Prostate gland (tissue), 2 donors: ENCODE results near the gene SNRPB2. TPM values are rescaled to one million over a fixed set of nuclear protein-coding genes. Genes with fewer than 3 reads are reported as not detected.

Experiments
- DNase-seq: peaks from one replicate; pipeline ENCODE4 v3.0.0-alpha.2; 2019; ENCODE audit warnings: low spot score
- H3K27ac ChIP-seq, 2 donors: fragments of 200-600 bp; sonication (generic); 2 replicates each; pipeline ENCODE4 v1.5.1; 2017 to 2019
- H3K27me3 ChIP-seq: fragments of 200-600 bp; sonication (generic); replicated peaks from 2 replicates; pipeline ENCODE4 v1.5.1; 2019; ENCODE audit not compliant: insufficient read depth
- H3K36me3 ChIP-seq, 2 donors: fragments of 200-600 bp; sonication (generic); 1 replicate in 1 of 2; 2 replicates in 1 of 2; pipeline versions ENCODE4 v1.5.1 to v1.8.1; 2017 to 2019
- H3K4me1 ChIP-seq: fragments of 200-600 bp; sonication (generic); replicated peaks from 2 replicates; pipeline ENCODE4 v1.5.1; 2019
- H3K4me3 ChIP-seq, 2 donors: fragments of 200-600 bp; sonication (generic); 2 replicates each; pipeline ENCODE4 v1.5.1; 2017 to 2019
- H3K9me3 ChIP-seq: fragments of 200-600 bp; sonication (generic); 2 replicates; pipeline ENCODE4 v1.5.1; 2017
- CTCF ChIP-seq, 4 experiments: fragments of 200-600 bp in 2 of 4; fragments of 450-650 bp in 2 of 4; sonication (generic) in 2 of 4; IDR thresholded peaks; 1 replicate in 3 of 4; 2 replicates in 1 of 4; pipeline ENCODE4 v1.5.1; 2016 to 2019; ENCODE audit warnings: antibody characterized with exemption in 4 of 4, mild to moderate bottlenecking in 2 of 4, moderate library complexity in 2 of 4
- POLR2A ChIP-seq: fragments of 450-650 bp; IDR thresholded peaks from one replicate; pipeline ENCODE4 v1.6.1; 2016; ENCODE audit warnings: antibody characterized with exemption, mild to moderate bottlenecking
- POLR2AphosphoS5 ChIP-seq: sonication (generic); formaldehyde crosslinking; IDR thresholded peaks from one replicate; pipeline ENCODE4 v1.6.1; 2017; ENCODE audit warnings: antibody characterized with exemption
- WGBS: methylation state at CpG from one replicate; pipeline ENCODE4 v1.1.5; 2018; 5-methylcytosine and 5-hydroxymethylcytosine counted together
- intact Hi-C: fragments of 100-400 bp; cut with DNase I; formaldehyde crosslinking; loops from one replicate; pipeline ENCODE4 v1.14.2; 2022
- total RNA-seq, 2 donors: library from RNA; depleted of rRNA; stranded (reverse); fragments of >200 nt; gene quantifications; one replicate each; pipeline ENCODE4 v1.1.0, GENCODE V29; 2016

The SNRPB2 gene
- total RNA-seq, 2 donors from 2014 or later, result 21.2 to 22.9 TPM

GRCh38 chr20:16710781-16711180, 19.0 kb upstream of the SNRPB2 start:
- intact Hi-C loops, result no loop called here
- Histone ChIP-seq H3K27ac (no peak overlapping the region), H3K27me3 (no peaks in the 10 kb centered on the region), H3K4me1 (no peaks in the 10 kb centered on the region), H3K9me3 (no peaks in the 10 kb centered on the region), H3K4me3 (no peak overlapping the region), H3K36me3 (no peaks in the 10 kb centered on the region)
- no peak for DNase-seq
- 92% methylated on average over 3 of the region's 3 CpGs for WGBS
- no peak for TF ChIP-seq POLR2A
- TF ChIP-seq CTCF (IDR thresholded peaks at IDR 0.05), result no peak
- no peak for TF ChIP-seq POLR2AphosphoS5

- H3K4me1 ChIP-seq, result no peaks in the 10 kb centered on the region
- H3K27ac ChIP-seq, result no peak overlapping the region
- no peaks in the 10 kb centered on the region for H3K9me3 ChIP-seq
- no peak overlapping the region for H3K4me3 ChIP-seq
- H3K27me3 ChIP-seq, result no peaks in the 10 kb centered on the region
- intact Hi-C loops, result no loop called here
- TF ChIP-seq POLR2A (no peak), CTCF (IDR thresholded peaks at IDR 0.05) (no peak), POLR2AphosphoS5 (no peak)
- no peaks in the 10 kb centered on the region for H3K36me3 ChIP-seq
- DNase-seq, result no peak
- WGBS, result 83% methylated on average over 4 of the region's 4 CpGs
Observed at GRCh38 chr20:16711661-16712258, 18.1 kb upstream of the SNRPB2 start.

- DNase-seq, result no peak
- intact Hi-C loops, result no loop called here
- TF ChIP-seq CTCF (IDR thresholded peaks at IDR 0.05) (no peak), POLR2AphosphoS5 (no peak), POLR2A (no peak)
- Histone ChIP-seq H3K4me1 (no peaks in the 10 kb centered on the region), H3K9me3 (no peaks in the 10 kb centered on the region), H3K27ac (no peak overlapping the region), H3K27me3 (no peaks in the 10 kb centered on the region), H3K36me3 (no peaks in the 10 kb centered on the region), H3K4me3 (no peak overlapping the region)
- 62% methylated on average over 6 of the region's 6 CpGs for WGBS
Observed at GRCh38 chr20:16712511-16712947, 17.3 kb upstream of the SNRPB2 start.

GRCh38 chr20:16713066-16713465, 16.8 kb upstream of the SNRPB2 start:
- H3K36me3 ChIP-seq, result no peaks in the 10 kb centered on the region
- no peak for DNase-seq

More at GRCh38 chr20:16713066-16713465, 16.8 kb upstream of the SNRPB2 start:
- Histone ChIP-seq H3K4me1 (no peaks in the 10 kb centered on the region), H3K9me3 (no peaks in the 10 kb centered on the region), H3K4me3 (no peak overlapping the region), H3K27me3 (no peaks in the 10 kb centered on the region), H3K27ac (no peak overlapping the region)
- intact Hi-C loops, result no loop called here
- TF ChIP-seq CTCF (IDR thresholded peaks at IDR 0.05) (no peak), POLR2A (no peak), POLR2AphosphoS5 (no peak)
